ENCODE data around the gene STYK1. TPM values are rescaled to one million over a fixed set of nuclear protein-coding genes. Genes with fewer than 3 reads are reported as not detected.

Gene STYK1
- total RNA-seq, 1 donor from 2014 or later = 1.5 TPM

DNA sequence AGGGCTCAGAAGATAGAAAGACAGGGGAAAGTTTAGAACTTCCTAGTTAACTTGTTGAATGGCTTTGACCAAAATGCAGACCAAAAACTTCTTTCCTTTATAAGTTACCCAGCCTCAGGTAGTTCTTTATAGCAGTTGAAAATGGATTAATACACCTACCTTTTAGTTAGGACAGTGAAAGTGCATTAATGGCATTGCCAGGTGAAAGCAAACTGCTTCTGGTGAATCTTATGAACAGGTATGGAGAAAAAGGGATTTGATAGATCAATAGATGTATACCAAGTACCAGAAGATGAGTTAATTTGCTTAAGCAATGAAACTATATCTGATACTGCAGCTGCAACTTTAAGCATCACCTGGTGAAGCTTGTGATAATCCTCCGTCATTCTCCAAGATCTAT lies 14.2 kb upstream of the STYK1 start:
- H3K27me3 ChIP-seq (ENCODE audit: control insufficient read depth, insufficient read depth, low read length) = no peaks in the 10 kb centered on the region
- no peak for DNase-seq (ENCODE audit: low read depth)
- H3K36me3 ChIP-seq (ENCODE audit: control insufficient read depth, insufficient read depth, low read length) = no peaks in the 10 kb centered on the region
- TF ChIP-seq, protein P1, sequence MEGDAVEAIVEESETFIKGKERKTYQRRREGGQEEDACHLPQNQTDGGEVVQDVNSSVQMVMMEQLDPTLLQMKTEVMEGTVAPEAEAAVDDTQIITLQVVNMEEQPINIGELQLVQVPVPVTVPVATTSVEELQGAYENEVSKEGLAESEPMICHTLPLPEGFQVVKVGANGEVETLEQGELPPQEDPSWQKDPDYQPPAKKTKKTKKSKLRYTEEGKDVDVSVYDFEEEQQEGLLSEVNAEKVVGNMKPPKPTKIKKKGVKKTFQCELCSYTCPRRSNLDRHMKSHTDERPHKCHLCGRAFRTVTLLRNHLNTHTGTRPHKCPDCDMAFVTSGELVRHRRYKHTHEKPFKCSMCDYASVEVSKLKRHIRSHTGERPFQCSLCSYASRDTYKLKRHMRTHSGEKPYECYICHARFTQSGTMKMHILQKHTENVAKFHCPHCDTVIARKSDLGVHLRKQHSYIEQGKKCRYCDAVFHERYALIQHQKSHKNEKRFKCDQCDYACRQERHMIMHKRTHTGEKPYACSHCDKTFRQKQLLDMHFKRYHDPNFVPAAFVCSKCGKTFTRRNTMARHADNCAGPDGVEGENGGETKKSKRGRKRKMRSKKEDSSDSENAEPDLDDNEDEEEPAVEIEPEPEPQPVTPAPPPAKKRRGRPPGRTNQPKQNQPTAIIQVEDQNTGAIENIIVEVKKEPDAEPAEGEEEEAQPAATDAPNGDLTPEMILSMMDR (IDR thresholded peaks at IDR 0.05; ENCODE audit: insufficient read depth, low read length, poor library complexity, severe bottlenecking) = no peak
- no peak overlapping the region for H3K4me3 ChIP-seq (ENCODE audit: low read depth, low read length)

DNA sequence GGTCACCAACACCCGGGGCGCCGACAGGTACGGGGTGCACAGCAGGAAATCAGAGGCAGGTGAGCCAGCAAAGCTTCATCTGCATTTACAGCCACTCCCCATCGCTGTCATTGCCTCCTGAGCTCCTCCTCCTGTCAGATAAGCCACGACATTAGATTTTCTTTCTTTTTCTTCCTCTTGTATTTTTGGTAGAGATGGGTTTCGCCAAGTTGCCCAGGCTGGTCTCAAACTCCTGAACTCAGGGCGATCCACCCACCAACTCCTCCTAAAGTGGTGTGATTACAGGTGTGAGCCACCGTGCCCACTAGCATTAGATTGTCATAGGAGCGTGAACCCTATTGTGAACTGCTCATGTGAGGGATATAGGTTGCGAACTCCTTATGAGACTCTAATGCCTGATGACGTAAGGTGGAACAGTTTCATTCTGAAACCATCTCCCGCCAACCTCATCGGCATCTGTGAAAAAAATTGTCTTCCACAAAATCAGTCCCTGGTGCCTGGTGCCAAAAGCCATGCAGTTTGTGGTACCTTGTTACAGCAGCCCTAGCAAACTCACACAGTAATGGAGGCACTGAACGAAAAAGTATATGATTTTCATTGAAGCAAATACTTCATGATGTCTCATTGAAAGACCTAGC lies 1.5 kb downstream of the STYK1 start:
- no peak for DNase-seq (ENCODE audit: low read depth)
- Histone ChIP-seq H3K36me3 (ENCODE audit: control insufficient read depth, insufficient read depth, low read length) (no peaks in the 10 kb centered on the region), H3K27me3 (ENCODE audit: control insufficient read depth, insufficient read depth, low read length) (no peaks in the 10 kb centered on the region), H3K4me3 (ENCODE audit: low read depth, low read length) (no peak overlapping the region)
- TF ChIP-seq, protein P1 (IDR thresholded peaks at IDR 0.05; ENCODE audit: insufficient read depth, low read length, poor library complexity, severe bottlenecking) = no peak

DNA sequence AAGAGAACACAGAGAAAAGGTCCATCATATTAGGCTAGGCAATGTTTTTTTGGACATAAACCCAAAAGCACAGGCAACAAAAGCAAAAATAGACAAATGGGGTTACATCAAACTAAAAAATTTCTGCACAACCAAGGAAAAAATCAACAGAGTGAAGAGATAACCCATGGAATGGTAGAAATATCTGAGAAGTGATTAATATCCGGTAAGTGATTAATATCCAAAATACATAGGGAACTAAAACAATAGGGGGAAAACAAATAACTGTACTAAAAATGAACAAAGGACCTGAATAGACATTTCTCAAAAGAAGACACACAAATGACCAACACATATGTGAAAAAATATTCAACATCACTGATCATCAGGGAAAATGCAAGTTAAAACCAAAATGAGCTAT lies 4.3 kb downstream of the STYK1 start:
- Histone ChIP-seq H3K4me3 (ENCODE audit: low read depth, low read length) (no peak overlapping the region), H3K36me3 (ENCODE audit: control insufficient read depth, insufficient read depth, low read length) (no peaks in the 10 kb centered on the region), H3K27me3 (ENCODE audit: control insufficient read depth, insufficient read depth, low read length) (no peaks in the 10 kb centered on the region)
- DNase-seq (ENCODE audit: low read depth) = no peak
- TF ChIP-seq, protein P1 (IDR thresholded peaks at IDR 0.05; ENCODE audit: insufficient read depth, low read length, poor library complexity, severe bottlenecking) = no peak

DNA sequence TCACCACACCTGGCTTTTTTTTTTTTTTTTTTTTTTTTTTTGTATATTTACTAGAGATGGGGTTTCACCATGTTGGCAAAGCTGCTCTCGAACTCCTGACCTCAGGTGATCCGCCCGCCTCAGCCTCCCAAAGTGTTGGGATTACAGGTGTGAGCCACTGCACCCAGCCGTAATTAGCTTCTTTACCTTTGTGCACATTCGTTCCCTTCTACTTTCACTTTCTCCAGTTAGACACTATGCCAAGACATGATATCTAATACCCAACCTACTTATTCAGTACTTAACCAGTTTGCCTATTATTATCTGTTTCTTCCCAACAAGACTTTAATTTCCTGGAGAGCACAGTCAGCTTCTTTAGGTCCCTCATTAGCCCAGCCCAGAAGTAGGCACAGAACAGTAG lies 5.3 kb downstream of the STYK1 start:
- Histone ChIP-seq H3K27me3 (ENCODE audit: control insufficient read depth, insufficient read depth, low read length) (no peaks in the 10 kb centered on the region), H3K36me3 (ENCODE audit: control insufficient read depth, insufficient read depth, low read length) (no peaks in the 10 kb centered on the region), H3K4me3 (ENCODE audit: low read depth, low read length) (no peak overlapping the region)
- TF ChIP-seq, protein P1 (IDR thresholded peaks at IDR 0.05; ENCODE audit: insufficient read depth, low read length, poor library complexity, severe bottlenecking) = no peak
- DNase-seq (ENCODE audit: low read depth) = no peak

DNA sequence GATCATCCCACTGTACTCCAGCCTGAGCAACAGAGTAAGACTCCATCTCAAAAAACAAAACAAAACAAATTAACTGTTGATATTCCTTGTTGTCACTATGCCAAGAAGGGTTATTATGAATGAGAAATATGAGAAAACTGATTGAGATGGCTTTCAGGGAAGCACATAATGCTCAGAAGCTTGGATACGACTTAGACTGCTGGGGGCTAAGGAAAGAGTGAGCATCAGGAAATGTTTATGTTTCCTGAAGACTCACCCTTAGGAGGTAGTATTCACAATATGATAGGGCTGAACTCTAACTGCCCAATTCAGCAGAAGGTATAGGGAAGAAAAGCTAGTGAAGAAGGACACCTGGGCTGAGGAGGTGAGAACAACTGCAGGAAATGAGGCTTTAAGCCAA lies 6.3 kb downstream of the STYK1 start:
- Histone ChIP-seq H3K36me3 (ENCODE audit: control insufficient read depth, insufficient read depth, low read length) (no peaks in the 10 kb centered on the region), H3K4me3 (ENCODE audit: low read depth, low read length) (no peak overlapping the region), H3K27me3 (ENCODE audit: control insufficient read depth, insufficient read depth, low read length) (no peaks in the 10 kb centered on the region)
- DNase-seq (ENCODE audit: low read depth) = no peak
- TF ChIP-seq, protein P1 (IDR thresholded peaks at IDR 0.05; ENCODE audit: insufficient read depth, low read length, poor library complexity, severe bottlenecking) = no peak

DNA sequence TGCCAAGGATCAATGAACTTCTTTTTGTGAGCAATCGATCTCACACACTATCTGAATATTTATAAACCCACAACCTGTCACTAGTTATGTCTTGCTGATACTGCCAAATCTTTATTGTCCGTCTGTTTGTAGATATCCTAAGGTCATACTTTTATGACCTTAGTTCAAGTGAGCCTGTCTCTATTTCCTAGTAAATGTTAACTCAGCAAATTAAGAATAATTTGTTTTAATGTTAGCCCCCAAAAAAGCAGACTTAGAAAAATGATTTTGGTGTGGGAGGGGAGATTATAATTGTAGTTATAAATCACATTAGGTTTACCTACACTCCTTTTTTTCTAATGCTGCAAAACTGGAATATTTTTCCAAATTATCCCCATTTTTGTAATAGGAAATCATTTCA lies 9.4 kb downstream of the STYK1 start:
- TF ChIP-seq, protein P1 (IDR thresholded peaks at IDR 0.05; ENCODE audit: insufficient read depth, low read length, poor library complexity, severe bottlenecking) = no peak
- H3K27me3 ChIP-seq (ENCODE audit: control insufficient read depth, insufficient read depth, low read length) = no peaks in the 10 kb centered on the region
- H3K4me3 ChIP-seq (ENCODE audit: low read depth, low read length) = no peak overlapping the region
- no peaks in the 10 kb centered on the region for H3K36me3 ChIP-seq (ENCODE audit: control insufficient read depth, insufficient read depth, low read length)
- DNase-seq (ENCODE audit: low read depth) = no peak
